ENCODE measurements around the gene GPR68. TPM values are rescaled to one million over a fixed set of nuclear protein-coding genes. Genes with fewer than 3 reads are reported as not detected.
"Not testable (repeated sequence)": the region's sequence is repeated elsewhere in the genome, so short reads cannot be mapped to it uniquely, and the experiment has no call there.

Gene GPR68
- total RNA-seq, 1 donor from 2014 or later = 1.2 TPM

DNA sequence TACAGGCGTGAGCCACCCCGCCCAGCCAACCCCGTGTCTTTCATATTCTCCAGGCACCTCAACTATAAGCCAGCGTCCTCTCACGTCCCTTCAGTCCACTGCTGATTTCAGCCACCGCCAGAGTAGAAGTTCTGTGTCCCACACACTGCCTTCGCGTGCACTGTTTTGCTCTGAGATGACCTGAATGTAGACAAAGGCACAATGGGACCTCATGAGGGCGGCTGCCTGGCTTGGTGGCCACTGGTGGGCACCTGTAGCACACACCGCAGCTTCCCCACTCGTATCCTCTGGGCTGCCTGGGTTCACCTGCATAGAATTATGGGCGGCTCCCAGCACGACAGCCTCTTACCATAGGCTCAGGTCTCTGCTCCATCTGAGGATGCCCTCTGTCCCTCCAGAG is 57.2 kb downstream of the GPR68 start:
- DNase-seq = no peak

GRCh38 chr14:91186515-91187066 is 57.9 kb downstream of the GPR68 start:
- no peak for DNase-seq

DNA sequence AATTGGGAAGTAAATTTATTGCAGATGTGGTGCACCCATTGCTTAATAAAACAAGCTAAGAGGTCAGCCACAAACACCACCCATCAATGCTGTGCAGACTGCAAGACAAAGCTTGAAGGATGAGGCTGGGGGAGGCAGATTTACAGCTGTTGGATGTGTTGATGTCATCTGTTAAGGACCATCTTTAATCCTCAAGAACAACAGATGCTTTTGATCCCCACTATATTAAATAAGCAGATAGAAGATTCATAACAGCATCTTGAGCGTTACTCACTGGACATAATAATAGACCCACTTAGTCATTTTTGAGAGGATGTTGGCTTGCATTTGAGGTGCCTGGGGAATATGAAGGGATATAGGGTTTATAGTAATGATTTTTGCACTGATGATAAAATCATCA is 58.8 kb downstream of the GPR68 start:
- no peak for DNase-seq

GRCh38 chr14:91184559-91184958 is 59.9 kb downstream of the GPR68 start:
- DNase-seq = no peak

DNA sequence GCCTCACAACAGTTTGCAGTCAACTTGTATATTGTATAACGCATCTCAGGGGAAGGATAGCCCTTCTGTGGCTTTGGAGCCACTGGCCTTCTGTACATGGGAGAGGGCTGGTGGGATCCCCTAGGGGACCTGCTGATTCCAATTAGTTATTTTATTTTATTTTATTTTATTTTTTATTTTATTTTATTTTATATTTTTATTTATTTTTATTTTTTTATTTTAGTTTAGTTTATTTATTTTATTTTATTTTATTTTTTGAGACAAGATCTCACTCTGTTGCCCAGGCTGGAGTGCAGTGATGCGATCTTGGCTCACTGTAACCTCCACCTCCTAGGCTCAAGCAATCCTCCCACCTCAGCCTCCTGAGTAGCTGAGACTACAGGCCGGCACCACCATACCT is 61.8 kb downstream of the GPR68 start:
- not testable (repeated sequence) for DNase-seq

Other genes with a start within 250 kb of the GPR68 start
- 3.1 and 6.1 TPM in 2 replicates for gene RPS6KA5, start 184.1 kb downstream of the GPR68 start, total RNA-seq
- gene DGLUCY, start 130.6 kb downstream of the GPR68 start, total RNA-seq = 59.0 and 81.5 TPM in 2 replicates
- gene CCDC88C, start 173.1 kb upstream of the GPR68 start, total RNA-seq = 31.1 and 50.0 TPM in 2 replicates